H1 (cell line): ENCODE data around the gene MICOS13. TPM values are rescaled to one million over a fixed set of nuclear protein-coding genes. Genes with fewer than 3 reads are reported as not detected.

Source experiments
- CTCF ChIA-PET: fragments of 300-600 bp; sonication (Branson Sonifier 250); formaldehyde crosslinking; loops from one replicate; lab custom pipeline; 2021; ENCODE audit not compliant: partially characterized antibody; lab: Charles Lee
- POLR2A ChIA-PET: fragments of 300-600 bp; sonication (Branson Sonifier 250); formaldehyde crosslinking; loops from one replicate; lab custom pipeline; 2021; ENCODE audit warnings: inconsistent platforms; ENCODE audit not compliant: partially characterized antibody; lab: Charles Lee
- DNase-seq, 2 experiments: peaks; one replicate each; pipeline versions ENCODE4 v3.0.0 to v3.0.0-alpha.2; 2010 to 2022; ENCODE audit warnings: low spot score in 2 of 2, low read depth in 1 of 2, mixed read lengths in 1 of 2
- FAIRE-seq: peaks from 2 replicates; lab custom pipeline; 2011; peaks lifted over from hg19 to GRCh38; lab: Jason Lieb, UNC
- H2AFZ ChIP-seq: 2 replicates; pipeline ENCODE4 v1.8.1; 2012; ENCODE audit warnings: low read length, inconsistent platforms
- H2AK5ac ChIP-seq: 2 replicates; pipeline ENCODE4 v1.6.1; 2013; ENCODE audit warnings: low read depth, low read length
- H2BK120ac ChIP-seq: replicated peaks from 2 replicates; pipeline ENCODE3; 2013; ENCODE audit warnings: low read depth, low read length, inconsistent platforms
- H2BK12ac ChIP-seq: 2 replicates; pipeline ENCODE4 v1.6.1; 2013; ENCODE audit warnings: low read depth, low read length
- H2BK15ac ChIP-seq: 2 replicates; pipeline ENCODE4 v1.6.1; 2013; ENCODE audit warnings: low read length
- H2BK20ac ChIP-seq: 2 replicates; pipeline ENCODE4 v1.6.1; 2013; ENCODE audit warnings: low read length
- H2BK5ac ChIP-seq: 2 replicates; pipeline ENCODE4 v1.6.1; 2013; ENCODE audit warnings: low read depth, low read length
- H3K14ac ChIP-seq: 2 replicates; pipeline ENCODE4 v1.6.1; 2013; ENCODE audit warnings: inconsistent platforms; ENCODE audit not compliant: insufficient read length
- H3K18ac ChIP-seq: 2 replicates; pipeline ENCODE4 v1.6.1; 2013; ENCODE audit warnings: low read length; ENCODE audit errors: extremely low read depth
- H3K23ac ChIP-seq: 2 replicates; pipeline ENCODE4 v1.6.1; 2013; ENCODE audit warnings: inconsistent platforms; ENCODE audit not compliant: insufficient read length
- H3K23me2 ChIP-seq: 2 replicates; pipeline ENCODE4 v1.6.1; 2013; ENCODE audit warnings: low read depth, low read length
- H3K27ac ChIP-seq: 2 replicates; pipeline ENCODE4 v1.6.1; 2011; ENCODE audit warnings: low read depth, low read length, inconsistent platforms
- H3K27me3 ChIP-seq, 4 experiments: replicated peaks in 1 of 4; 1 replicate in 1 of 4; 2 replicates in 3 of 4; pipeline versions ENCODE4 v1.6.1 to v1.8.1; 2011 to 2013; ENCODE audit warnings: low read length in 3 of 4, mild to moderate bottlenecking in 3 of 4, inconsistent platforms in 2 of 4, mixed read lengths in 2 of 4, moderate library complexity in 1 of 4; ENCODE audit not compliant: control insufficient read depth in 3 of 4, insufficient read depth in 3 of 4; ENCODE audit errors: extremely low read depth in 1 of 4
- H3K36me3 ChIP-seq, 4 experiments: 2 replicates each; pipeline versions ENCODE4 v1.6.1 to v1.8.1; 2011 to 2013; ENCODE audit warnings: mild to moderate bottlenecking in 4 of 4, low read length in 3 of 4, moderate library complexity in 2 of 4, control low read depth in 1 of 4, inconsistent platforms in 1 of 4; ENCODE audit not compliant: insufficient read depth in 4 of 4, control insufficient read depth in 2 of 4
- H3K4ac ChIP-seq: replicated peaks from 2 replicates; pipeline ENCODE3; 2013; ENCODE audit warnings: low read length, low read depth, mixed read lengths, inconsistent platforms; ENCODE audit not compliant: insufficient read length
- H3K4me1 ChIP-seq, 4 experiments: replicated peaks in 1 of 4; 1 replicate in 1 of 4; 2 replicates in 3 of 4; pipeline versions ENCODE4 v1.6.1 to v1.8.1; 2011 to 2013; ENCODE audit warnings: low read length in 3 of 4, inconsistent platforms in 2 of 4, mixed read lengths in 1 of 4; ENCODE audit not compliant: insufficient read depth in 4 of 4, control insufficient read depth in 3 of 4
- H3K4me2 ChIP-seq, 2 experiments: 2 replicates each; pipeline versions ENCODE4 v1.6.1 to v1.8.1; 2011 to 2013; ENCODE audit warnings: low read depth in 2 of 2, low read length in 2 of 2, control low read depth in 1 of 2, inconsistent platforms in 1 of 2, mild to moderate bottlenecking in 1 of 2; ENCODE audit not compliant: insufficient read depth in 1 of 2
- H3K4me3 ChIP-seq, 4 experiments: fragments of 200-600, 300-600 bp in 1 of 4; sonication (generic), shearing (Covaris generic), sonication (Bioruptor Twin) in 1 of 4; 2 replicates each; pipeline versions ENCODE4 v1.5.1 to v1.8.1; 2011 to 2016; ENCODE audit warnings: low read length in 4 of 4, low read depth in 3 of 4, control low read depth in 2 of 4, inconsistent platforms in 2 of 4, mild to moderate bottlenecking in 2 of 4, mixed read lengths in 1 of 4, moderate library complexity in 1 of 4; ENCODE audit not compliant: insufficient read depth in 2 of 4; ENCODE audit errors: extremely low read depth in 1 of 4
- H3K56ac ChIP-seq: replicated peaks from 2 replicates; pipeline ENCODE3; 2013; ENCODE audit warnings: low read depth, mild to moderate bottlenecking, mixed read lengths, low read length, inconsistent platforms; ENCODE audit not compliant: insufficient read length
- H3K79me1 ChIP-seq: 2 replicates; pipeline ENCODE4 v1.6.1; 2013; ENCODE audit warnings: low read depth, low read length, control low read depth
- H3K79me2 ChIP-seq, 2 experiments: 2 replicates each; pipeline versions ENCODE4 v1.6.1 to v1.8.1; 2012 to 2013; ENCODE audit warnings: low read length in 2 of 2, mild to moderate bottlenecking in 2 of 2, inconsistent platforms in 1 of 2; ENCODE audit not compliant: insufficient read depth in 2 of 2, control insufficient read depth in 1 of 2
- H3K9ac ChIP-seq, 4 experiments: replicated peaks in 1 of 4; 1 replicate in 1 of 4; 2 replicates in 3 of 4; pipeline versions ENCODE4 v1.6.1 to v1.8.1; 2011 to 2013; ENCODE audit warnings: low read depth in 3 of 4, low read length in 3 of 4, control low read depth in 2 of 4, mild to moderate bottlenecking in 2 of 4, moderate library complexity in 2 of 4, inconsistent platforms in 1 of 4; ENCODE audit errors: extremely low read depth in 1 of 4
- H3K9me3 ChIP-seq, 2 experiments: 2 replicates each; pipeline versions ENCODE4 v1.6.1 to v1.8.1; 2012 to 2013; ENCODE audit warnings: mild to moderate bottlenecking in 2 of 2, moderate library complexity in 2 of 2, control low read depth in 1 of 2, inconsistent platforms in 1 of 2, low read depth in 1 of 2, low read length in 1 of 2, mixed read lengths in 1 of 2; ENCODE audit not compliant: insufficient read depth in 2 of 2
- H4K20me1 ChIP-seq, 2 experiments: replicated peaks in 1 of 2; 2 replicates each; pipeline versions ENCODE3 to v1.8.1; 2011 to 2013; ENCODE audit warnings: inconsistent platforms in 2 of 2, low read length in 2 of 2, mild to moderate bottlenecking in 1 of 2; ENCODE audit not compliant: insufficient read depth in 2 of 2, control insufficient read depth in 1 of 2
- H4K5ac ChIP-seq: 2 replicates; pipeline ENCODE4 v1.6.1; 2013; ENCODE audit warnings: low read length, low read depth, mixed read lengths, inconsistent platforms; ENCODE audit not compliant: insufficient read length
- H4K8ac ChIP-seq: 2 replicates; pipeline ENCODE4 v1.8.0; 2013; ENCODE audit warnings: mild to moderate bottlenecking, moderate library complexity, low read length, inconsistent platforms; ENCODE audit not compliant: insufficient read depth; ENCODE audit errors: extremely low read depth
- H4K91ac ChIP-seq: replicated peaks from 2 replicates; pipeline ENCODE3; 2013; ENCODE audit warnings: low read length, mixed read lengths, inconsistent platforms; ENCODE audit not compliant: insufficient read length
- WGBS, 2 experiments: shearing (Covaris generic) in 1 of 2; methylation state at CpG; one replicate each; pipeline versions ENCODE4 v1.1.6 to v1.1.7; 2013 to 2015; ENCODE audit warnings: low lambda C conversion rate in 2 of 2, mixed read lengths in 2 of 2, inconsistent platforms in 1 of 2, low coverage in 1 of 2, missing lambda C conversion rate in 1 of 2; ENCODE audit not compliant: insufficient replicate concordance in 2 of 2, insufficient coverage in 1 of 2, insufficient read length in 1 of 2; ENCODE audit errors: extremely low coverage in 1 of 2, missing lambda C conversion rate in 1 of 2; 5-methylcytosine and 5-hydroxymethylcytosine counted together
- polyA plus RNA-seq, 7 experiments: library from polyadenylated mRNA; depleted of rRNA in 3 of 7; stranded (reverse) in 5 of 7; unstranded in 2 of 7; fragments of >200 nt in 5 of 7; fragments of 200-250 nt in 2 of 7; gene quantifications; 1 replicate in 5 of 7; 2 replicates in 1 of 7; 4 replicates in 1 of 7; pipeline versions ENCODE4 v1.2.1 to v1.2.3, GENCODE V29; 2011 to 2013; ENCODE audit warnings: missing spikeins in 2 of 7, mixed read lengths in 2 of 7
- total RNA-seq: library from RNA; stranded (reverse); fragmentation: NEBNext Ultra II Directional; extraction: Animal tissue kit (Norgen Biotek cat#: 25700); gene quantifications from 2 replicates; pipeline ENCODE4 v1.2.1, GENCODE V29; 2021

The MICOS13 gene
- total and polyA plus RNA-seq, 2 of the 8 experiments (the other 6 are each of a cell fraction or from before 2014, with no cell fraction given), result 17.3 to 36.1 TPM

DNA sequence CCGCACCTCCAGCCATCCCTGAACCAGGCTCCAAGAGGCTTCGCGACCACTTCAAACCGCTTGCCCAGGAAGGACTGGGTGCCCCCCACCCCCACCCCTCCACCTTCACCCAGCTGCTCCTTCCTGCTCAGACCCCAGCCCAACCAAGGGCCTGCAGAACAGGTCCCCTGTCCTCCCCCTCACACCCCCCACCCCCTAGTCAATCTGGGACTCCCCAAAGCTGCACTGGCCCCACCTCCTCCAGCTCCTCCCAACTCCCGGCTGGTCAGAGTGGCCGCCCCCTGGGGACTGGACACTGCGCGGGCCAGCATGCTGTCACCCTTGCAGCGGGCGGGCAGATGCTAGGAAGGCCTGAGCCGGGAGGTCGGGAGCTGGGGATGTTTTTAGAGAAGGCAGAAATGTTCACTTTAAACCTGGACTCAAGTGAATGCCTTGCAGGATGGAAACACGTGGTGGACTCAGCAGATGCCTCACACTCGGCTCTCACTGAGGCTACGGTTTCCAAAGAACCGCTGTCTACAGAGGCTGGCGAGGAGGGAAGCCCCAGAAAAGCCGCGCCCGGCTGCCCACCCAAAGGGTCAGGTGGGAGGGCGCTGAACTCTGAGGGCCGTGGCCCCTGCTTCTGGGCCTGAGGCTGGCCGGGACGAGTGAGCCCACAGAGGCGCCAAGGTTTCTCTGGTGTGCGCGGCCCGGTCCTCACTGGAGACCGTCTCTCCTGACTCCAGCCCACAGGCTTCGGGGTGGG, 17.7 kb upstream of the MICOS13 start:
- Histone ChIP-seq H3K4me1 (no peaks in the 10 kb centered on the region), H3K4ac (no peak overlapping the region), H4K8ac (no peak overlapping the region), H3K18ac (no peak overlapping the region), H2BK20ac (no peak overlapping the region), H3K23ac (no peak overlapping the region), H3K9me3 (peaks cover 0 to 5% of the 10 kb centered on the region in 2 experiments; a peak in 1 of 4 replicates), H3K9ac (no peak overlapping the region), H3K23me2 (no peaks in the 10 kb centered on the region; the same call in 1 of the 2 replicates), H2AK5ac (no peak overlapping the region), H3K4me3 (no peak overlapping the region), H3K14ac (no peak overlapping the region), H3K27ac (no peak overlapping the region), H3K4me2 (no peak overlapping the region), H2BK120ac (no peak overlapping the region), H2BK15ac (no peak overlapping the region), H3K36me3 (peaks cover 36 to 77% (median 64%) of the 10 kb centered on the region in 4 experiments), H4K20me1 (peaks cover 23 to 31% of the 10 kb centered on the region in 2 experiments), H2BK12ac (no peak overlapping the region), H3K79me2 (peaks cover 0 to 10% of the 10 kb centered on the region in 2 experiments; a peak in 1 of 4 replicates), H3K79me1 (peaks cover 2% of the 10 kb centered on the region), H3K56ac (no peak overlapping the region), H4K5ac (no peak overlapping the region), H2AFZ (no peak overlapping the region), H2BK5ac (no peak overlapping the region), H3K27me3 (no peaks in the 10 kb centered on the region), H4K91ac (no peak overlapping the region)
- POLR2A ChIA-PET, result interaction anchor here (0.9 to 15.6 kb wide), 3 partner anchors 8 to 76 kb away, joined by 3 to 620 read pairs (median 60); partner anchors contain the start of genes CATSPERD, LONP1, RPL36 and SAFB
- CTCF ChIA-PET, result interaction anchor here (1.5 to 2.0 kb wide), 3 partner anchors 7 to 11 kb away, joined by 4 to 9 read pairs (median 4); partner anchors contain the start of gene RPL36
- DNase-seq (no peak), FAIRE-seq (no peak)
- WGBS, 2 experiments, result 93% methylated on average over 23 of the region's 30 CpGs; no CpG with 5 or more reads in 1 of the 2 experiments
